HepG2 (cell line): ENCODE measurements around the gene SLC6A7.

Experiments
- CHCHD3 ChIP-seq: sonication (generic); formaldehyde crosslinking; IDR thresholded peaks from 2 replicates; pipeline ENCODE4 v1.8.0; 2022; ENCODE audit warnings: mild to moderate bottlenecking, missing genetic modification reagents, moderate library complexity
- CSRNP2 ChIP-seq: sonication (generic); formaldehyde crosslinking; conservative IDR thresholded peaks from 2 replicates; pipeline ENCODE4 v1.8.0; 2022; ENCODE audit warnings: low read depth, missing genetic modification reagents
- ESRRA ChIP-seq: sonication (generic); formaldehyde crosslinking; IDR thresholded peaks from 2 replicates; pipeline ENCODE4 v1.5.1; 2020; ENCODE audit warnings: mild to moderate bottlenecking, low read depth, missing genetic modification reagents
- FOSL1 ChIP-seq: sonication (generic); formaldehyde crosslinking; IDR thresholded peaks from 2 replicates; pipeline ENCODE4 v1.9.0; 2021; ENCODE audit warnings: missing genetic modification reagents, borderline replicate concordance
- KLF16 ChIP-seq, 2 experiments: sonication (generic) in 1 of 2; formaldehyde crosslinking in 1 of 2; IDR thresholded peaks; 2 replicates each; pipeline versions ENCODE4 v1.6.1 to v1.8.0; 2016 to 2023; ENCODE audit warnings: missing genetic modification reagents in 2 of 2, missing compliant biosample characterization in 1 of 2
- MTA3 ChIP-seq: sonication (generic); formaldehyde crosslinking; IDR thresholded peaks from 2 replicates; pipeline ENCODE4 v1.4.0; 2020; ENCODE audit warnings: missing genetic modification reagents
- MXI1 ChIP-seq: IDR thresholded peaks from 3 replicates; pipeline ENCODE4 v1.6.1; 2012; ENCODE audit warnings: low read depth, low read length, inconsistent platforms, borderline replicate concordance
- NR2C2 ChIP-seq: sonication (generic); formaldehyde crosslinking; IDR thresholded peaks from 2 replicates; pipeline ENCODE4 v1.4.0; 2020; ENCODE audit warnings: missing genetic modification reagents, mild to moderate bottlenecking, moderate library complexity, borderline replicate concordance
- POLR2AphosphoS5 ChIP-seq: IDR thresholded peaks from 2 replicates; pipeline ENCODE4 v1.6.1; 2012; ENCODE audit warnings: low read depth, low read length
- TAF1 ChIP-seq: sonication (generic); formaldehyde crosslinking; IDR thresholded peaks from 2 replicates; pipeline ENCODE4 v1.4.0; 2020; ENCODE audit warnings: missing genetic modification reagents
- YY1 ChIP-seq: IDR thresholded peaks from 2 replicates; pipeline ENCODE4 v1.6.1; 2011; ENCODE audit warnings: low read length, low read depth, moderate library complexity, mild to moderate bottlenecking; ENCODE audit not compliant: insufficient read depth, insufficient replicate concordance
- ZFP1 ChIP-seq: IDR thresholded peaks from 2 replicates; pipeline ENCODE4 v1.6.1; 2016
- ZNF432 ChIP-seq: sonication (generic); formaldehyde crosslinking; IDR thresholded peaks from 2 replicates; pipeline ENCODE4 v1.5.0; 2020; ENCODE audit warnings: missing genetic modification reagents, mild to moderate bottlenecking, borderline replicate concordance
- TF ChIP-seq, protein P1 (sequence below): sonication (generic); formaldehyde crosslinking; IDR thresholded peaks from 2 replicates; pipeline ENCODE4 v1.5.0; 2020; ENCODE audit warnings: mild to moderate bottlenecking, missing genetic modification reagents, moderate library complexity

DNA sequence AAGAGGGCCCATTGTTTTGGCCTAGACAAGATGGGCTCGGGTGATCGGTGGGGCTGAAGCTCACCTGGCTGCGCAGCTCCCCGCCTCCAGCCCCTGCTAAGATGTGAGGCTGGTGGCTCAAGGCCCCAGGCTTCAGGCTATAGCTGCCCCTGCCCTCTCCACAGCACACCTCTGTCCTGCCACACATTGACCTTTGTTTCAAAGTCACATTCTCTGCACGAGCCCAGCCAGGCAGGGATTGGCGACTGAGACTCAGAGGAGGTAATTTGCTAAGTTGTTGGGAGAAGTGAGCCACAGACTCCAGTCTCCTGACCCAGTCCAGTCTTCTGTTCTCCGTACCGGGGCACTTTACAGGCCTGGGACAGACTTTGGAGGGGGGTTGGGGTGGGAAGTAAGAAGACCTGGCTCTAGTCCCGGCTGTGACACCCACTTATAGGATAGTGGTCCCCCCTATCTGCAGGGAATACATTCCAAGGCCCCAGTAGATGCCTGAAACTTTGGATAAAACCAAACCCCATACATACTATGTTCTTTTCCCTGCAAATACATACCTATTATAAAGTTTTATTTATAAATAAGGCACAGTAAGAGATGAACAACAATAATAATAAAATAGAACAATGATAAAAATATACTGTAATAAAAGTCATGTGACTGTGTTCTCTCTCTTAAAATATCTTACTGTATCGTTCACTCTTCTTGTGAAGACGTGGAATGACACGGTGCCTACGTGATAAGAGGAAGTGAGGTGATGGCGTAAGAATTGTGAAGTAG is 47.5 kb upstream of the SLC6A7 start:
- TF ChIP-seq NR2C2 (CRISPR knock-in tag): no peak
- no peak for TF ChIP-seq CHCHD3 (CRISPR knock-in tag)
- no peak for TF ChIP-seq CSRNP2 (CRISPR knock-in tag)
- TF ChIP-seq ESRRA (CRISPR knock-in tag): peak; percentile 57; the same call in 1 of the 2 replicates
- TF ChIP-seq, protein P1, sequence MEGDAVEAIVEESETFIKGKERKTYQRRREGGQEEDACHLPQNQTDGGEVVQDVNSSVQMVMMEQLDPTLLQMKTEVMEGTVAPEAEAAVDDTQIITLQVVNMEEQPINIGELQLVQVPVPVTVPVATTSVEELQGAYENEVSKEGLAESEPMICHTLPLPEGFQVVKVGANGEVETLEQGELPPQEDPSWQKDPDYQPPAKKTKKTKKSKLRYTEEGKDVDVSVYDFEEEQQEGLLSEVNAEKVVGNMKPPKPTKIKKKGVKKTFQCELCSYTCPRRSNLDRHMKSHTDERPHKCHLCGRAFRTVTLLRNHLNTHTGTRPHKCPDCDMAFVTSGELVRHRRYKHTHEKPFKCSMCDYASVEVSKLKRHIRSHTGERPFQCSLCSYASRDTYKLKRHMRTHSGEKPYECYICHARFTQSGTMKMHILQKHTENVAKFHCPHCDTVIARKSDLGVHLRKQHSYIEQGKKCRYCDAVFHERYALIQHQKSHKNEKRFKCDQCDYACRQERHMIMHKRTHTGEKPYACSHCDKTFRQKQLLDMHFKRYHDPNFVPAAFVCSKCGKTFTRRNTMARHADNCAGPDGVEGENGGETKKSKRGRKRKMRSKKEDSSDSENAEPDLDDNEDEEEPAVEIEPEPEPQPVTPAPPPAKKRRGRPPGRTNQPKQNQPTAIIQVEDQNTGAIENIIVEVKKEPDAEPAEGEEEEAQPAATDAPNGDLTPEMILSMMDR (CRISPR knock-in tag): no peak
- TF ChIP-seq TAF1 (CRISPR knock-in tag): no peak
- no peak for TF ChIP-seq MXI1
- TF ChIP-seq KLF16 (CRISPR knock-in tag; IDR thresholded peaks at IDR 0.05): no peak
- TF ChIP-seq ZNF432 (CRISPR knock-in tag): no peak
- TF ChIP-seq FOSL1 (CRISPR knock-in tag): no peak
- TF ChIP-seq POLR2AphosphoS5: no peak
- TF ChIP-seq ZFP1 (CRISPR knock-in tag): no peak
- TF ChIP-seq YY1: no peak
- TF ChIP-seq MTA3 (CRISPR knock-in tag): no peak
